ENCODE measurements around the gene PLAAT4.
"Not testable (repeated sequence)": the region's sequence is repeated elsewhere in the genome, so short reads cannot be mapped to it uniquely, and the experiment has no call there.

- not testable (repeated sequence) for TF ChIP-seq ZBTB26 (CRISPR knock-in tag; IDR thresholded peaks at IDR 0.05; ENCODE audit: borderline replicate concordance); CHD4 (IDR thresholded peaks at IDR 0.05; ENCODE audit: borderline replicate concordance, low read length); RNF2 (conservative IDR thresholded peaks at IDR 0.05; ENCODE audit: low read depth); CTCF (CRISPR knock-in tag; IDR thresholded peaks at IDR 0.05); SRSF9 (IDR thresholded peaks at IDR 0.05; ENCODE audit: borderline replicate concordance, insufficient read depth, low read depth, low read length, poor library complexity, severe bottlenecking); REST (IDR thresholded peaks at IDR 0.05; ENCODE audit: borderline replicate concordance in 1 of 2, low read depth in 1 of 2, low read length in 2 of 2); CEBPB (IDR thresholded peaks at IDR 0.05; ENCODE audit: borderline replicate concordance, low read depth, low read length); ZNF746 (CRISPR knock-in tag; IDR thresholded peaks at IDR 0.05); POLR2A (IDR thresholded peaks at IDR 0.05; ENCODE audit: insufficient read depth in 1 of 2, low read depth in 2 of 2, low read length in 2 of 2); ZNF317 (CRISPR knock-in tag; IDR thresholded peaks at IDR 0.05); HNF1A (IDR thresholded peaks at IDR 0.05; ENCODE audit: low read depth); HNF1A (CRISPR knock-in tag; IDR thresholded peaks at IDR 0.05; ENCODE audit: borderline replicate concordance); XBP1 (CRISPR knock-in tag; IDR thresholded peaks at IDR 0.05); HBP1 (CRISPR knock-in tag; IDR thresholded peaks at IDR 0.05; ENCODE audit: low read depth); ZNF644 (CRISPR knock-in tag; IDR thresholded peaks at IDR 0.05; ENCODE audit: low read depth)
Measured at GRCh38 chr11:63578882-63579281, 42.3 kb downstream of the PLAAT4 start.
